ENCODE measurements around the gene FLNB. TPM values are rescaled to one million over a fixed set of nuclear protein-coding genes. Genes with fewer than 3 reads are reported as not detected.
A peak's percentile ranks its signal among the peaks of the same experiment; 100 is the strongest.

Gene FLNB
- 33.7 TPM for total RNA-seq
- long read RNA-seq, transcript FLNB-211 (4 exons, 932 nt), result major isoform, 6 of 25 reads
- long read RNA-seq, partial matches to known transcripts, result 9 of 25 reads
- long read RNA-seq, other reads (novel, unspliced or antisense), result 10 of 25 reads

DNA sequence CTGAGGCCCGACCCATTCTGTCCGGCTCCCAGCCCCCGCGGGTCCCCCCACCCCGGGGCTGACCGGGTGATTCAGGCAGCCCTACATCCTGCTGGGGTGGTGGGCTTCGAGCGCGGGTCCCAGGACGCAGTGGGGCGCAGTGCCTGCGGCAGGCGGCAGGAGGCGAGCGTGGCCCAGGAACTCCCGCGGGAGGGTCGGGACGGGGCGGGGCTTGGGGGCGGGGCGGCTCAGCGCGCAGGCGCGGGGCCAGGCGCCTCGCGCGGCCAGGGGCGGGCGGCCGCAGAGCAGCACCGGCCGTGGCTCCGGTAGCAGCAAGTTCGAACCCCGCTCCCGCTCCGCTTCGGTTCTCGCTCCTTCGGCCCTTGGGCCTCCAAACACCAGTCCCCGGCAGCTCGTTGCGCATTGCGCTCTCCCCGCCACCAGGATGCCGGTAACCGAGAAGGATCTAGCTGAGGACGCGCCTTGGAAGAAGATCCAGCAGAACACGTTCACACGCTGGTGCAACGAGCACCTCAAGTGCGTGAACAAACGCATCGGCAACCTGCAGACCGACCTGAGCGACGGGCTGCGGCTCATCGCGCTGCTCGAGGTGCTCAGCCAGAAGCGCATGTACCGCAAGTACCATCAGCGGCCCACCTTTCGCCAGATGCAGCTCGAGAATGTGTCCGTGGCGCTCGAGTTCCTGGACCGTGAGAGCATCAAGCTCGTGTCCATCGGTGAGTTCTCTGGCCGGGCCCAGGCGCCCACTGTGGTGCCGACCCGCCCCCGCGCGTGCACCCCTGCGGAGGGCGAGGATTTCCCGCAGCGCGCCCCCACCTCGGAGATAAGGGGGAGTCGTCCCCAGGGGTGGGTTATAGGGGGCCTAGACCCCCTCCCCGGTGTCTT lies at the start of gene FLNB:
Gene FLNB, plus strand, starts transcription at position 282 of the 885 bp plus-strand sequence. Its CDS starts 143 bp downstream, at position 425.
- ATAC-seq (peak; percentile 92), DNase-seq (peak; percentile 83)
- intact Hi-C loops (cut with micrococcal nuclease), result no loop called here

GRCh38 chr3:57958642-57959422 lies 49.4 kb upstream of the FLNB start:
- intact Hi-C loops (cut with micrococcal nuclease), result no loop called here
- peak; percentile 51 for DNase-seq
- ATAC-seq, result peak; percentile 72

GRCh38 chr3:57959423-57960173 lies 48.6 kb upstream of the FLNB start:
- DNase-seq (no peak), ATAC-seq (peak; percentile 52)
- intact Hi-C loops (cut with micrococcal nuclease), result no loop called here

- DNase-seq (no peak), ATAC-seq (no peak)
- intact Hi-C loops (cut with micrococcal nuclease), result no loop called here
Measured at GRCh38 chr3:57960174-57960505, 48.1 kb upstream of the FLNB start.

DNA sequence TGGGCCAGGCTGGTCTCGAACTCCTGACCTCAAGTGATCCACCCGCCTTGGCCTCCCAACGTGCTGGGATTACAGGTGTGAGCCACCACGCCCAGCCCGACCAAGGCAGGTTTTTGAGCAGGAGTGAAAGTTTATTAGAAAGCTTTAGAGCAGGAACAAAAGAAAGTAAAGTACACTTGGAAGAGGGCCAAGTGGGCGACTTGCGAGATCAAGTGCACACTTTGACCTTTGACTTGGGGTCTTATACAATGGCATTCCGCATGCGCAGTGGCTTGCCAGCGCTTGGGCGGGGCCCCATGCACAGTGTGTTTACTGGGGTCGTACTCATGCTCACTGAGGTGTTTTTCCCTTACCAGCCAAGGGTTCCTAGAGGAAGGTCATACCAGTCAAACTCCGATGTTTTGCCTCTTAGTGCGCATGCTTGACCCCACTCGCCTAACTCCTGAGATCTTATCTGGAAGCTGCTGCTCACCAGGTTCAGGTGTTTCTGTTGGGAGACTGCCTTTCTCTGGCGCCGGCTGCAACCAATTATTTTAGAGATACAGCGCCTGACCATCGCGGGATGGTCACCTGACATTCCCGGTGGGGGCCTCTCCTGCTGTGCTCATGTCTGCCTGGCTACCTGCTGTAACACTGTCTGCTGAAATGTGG lies 46.9 kb upstream of the FLNB start:
- ATAC-seq, result no peak
- intact Hi-C loops (cut with micrococcal nuclease), result no loop called here
- no peak for DNase-seq

GRCh38 chr3:57961828-57962447 lies 46.3 kb upstream of the FLNB start:
- ATAC-seq (no peak), DNase-seq (no peak)
- intact Hi-C loops (cut with micrococcal nuclease), result no loop called here

GRCh38 chr3:57962448-57962834 lies 45.8 kb upstream of the FLNB start:
- ATAC-seq, result no peak
- no peak for DNase-seq
- intact Hi-C loops (cut with micrococcal nuclease), result no loop called here

DNA sequence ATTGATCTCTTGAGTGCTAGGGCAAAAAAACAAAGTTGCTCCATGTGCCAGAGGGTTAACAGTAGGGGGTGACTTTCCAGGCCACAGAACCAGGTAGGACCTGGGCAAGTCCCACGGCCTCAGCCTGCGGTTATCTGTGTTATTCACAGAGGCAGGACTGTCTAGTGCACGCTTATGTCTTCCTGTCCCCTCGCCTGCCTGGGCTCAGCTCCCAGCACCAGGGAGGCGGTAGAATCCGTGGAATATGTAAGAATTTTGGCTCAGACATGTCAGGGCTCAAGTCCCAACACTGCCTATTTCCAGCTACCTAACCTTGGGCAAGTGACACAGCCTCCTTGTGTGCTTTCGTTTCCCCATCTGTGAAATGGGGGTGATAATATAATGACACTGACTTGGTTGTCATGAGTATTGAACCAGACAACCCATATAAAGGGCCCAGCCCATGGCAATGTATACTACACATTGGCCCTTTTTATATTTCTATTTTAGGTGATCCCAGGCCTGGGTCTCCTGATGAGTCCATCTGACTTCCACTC lies 44.3 kb upstream of the FLNB start:
- no peak for DNase-seq
- intact Hi-C loops (cut with micrococcal nuclease), result no loop called here

DNA sequence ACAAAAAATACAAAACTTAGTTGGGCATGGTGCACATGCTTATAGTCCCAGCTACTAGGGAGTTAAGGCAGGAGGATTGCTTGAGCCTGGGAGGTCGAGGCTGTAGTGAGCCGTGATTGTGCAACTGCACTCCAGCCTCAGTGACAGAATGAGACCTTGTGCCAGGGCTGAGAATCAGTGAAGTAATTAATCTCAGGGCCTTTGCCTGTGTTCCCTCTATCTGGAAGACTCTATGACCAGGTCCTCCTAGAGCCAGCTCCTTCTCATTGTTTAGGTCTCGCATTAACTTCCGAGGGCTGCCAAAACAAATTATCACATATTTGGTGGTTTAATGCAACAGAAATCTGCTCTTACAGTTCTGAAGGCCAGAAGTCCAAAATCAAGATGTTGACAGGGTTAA lies 41.4 kb upstream of the FLNB start:
- ATAC-seq, result no peak
- no peak for DNase-seq
- intact Hi-C loops (cut with micrococcal nuclease), result no loop called here

More for the DNA sequence above, 44.3 kb upstream of the FLNB start:
- no peak for ATAC-seq

DNA sequence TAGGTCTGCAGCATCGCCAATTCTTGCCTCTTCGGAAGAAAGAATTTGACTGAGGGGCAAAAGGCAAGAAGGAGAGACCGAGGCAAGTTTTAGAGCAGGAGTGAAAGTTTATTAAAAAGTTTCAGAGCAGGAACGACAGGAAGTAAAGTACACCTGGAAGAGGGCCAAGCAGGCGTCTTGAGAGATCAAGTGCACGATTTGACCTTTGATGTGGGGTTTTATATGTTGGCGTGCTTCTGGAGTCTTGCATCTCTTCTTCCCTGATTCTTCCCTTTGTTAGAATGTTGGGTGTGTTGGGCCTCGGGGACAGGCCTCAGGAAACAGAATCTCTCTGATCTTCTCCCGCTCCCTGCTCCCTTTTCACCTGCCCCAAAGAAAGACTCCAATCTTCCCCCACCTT lies 40.6 kb upstream of the FLNB start:
- DNase-seq (no peak), ATAC-seq (no peak)
- intact Hi-C loops (cut with micrococcal nuclease), result no loop called here

DNA sequence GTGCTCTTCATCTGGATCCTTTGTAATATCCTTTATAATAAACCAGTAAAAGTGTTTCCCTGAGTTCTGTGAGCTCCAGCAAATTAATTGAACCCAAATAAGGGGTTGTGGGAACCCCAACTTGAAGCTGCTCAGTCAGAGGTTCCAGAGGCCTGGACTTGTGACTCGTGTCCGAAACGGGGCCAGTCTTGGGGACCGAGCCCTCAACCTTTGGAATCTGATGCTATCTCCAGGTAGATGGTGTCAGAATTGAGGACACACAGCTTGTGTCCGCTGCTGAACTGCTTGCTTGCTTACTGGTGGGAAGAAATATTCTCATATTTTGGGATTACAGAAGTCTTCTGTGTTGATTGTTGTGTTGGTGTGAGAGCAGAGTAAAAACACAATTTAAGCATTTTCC lies 39.7 kb upstream of the FLNB start:
- intact Hi-C loops (cut with micrococcal nuclease), result no loop called here
- DNase-seq (no peak), ATAC-seq (no peak)

- intact Hi-C loops (cut with micrococcal nuclease), result no loop called here
- DNase-seq, result no peak
- ATAC-seq, result peak; percentile 36
Measured at GRCh38 chr3:57971975-57972374, 36.2 kb upstream of the FLNB start.

DNA sequence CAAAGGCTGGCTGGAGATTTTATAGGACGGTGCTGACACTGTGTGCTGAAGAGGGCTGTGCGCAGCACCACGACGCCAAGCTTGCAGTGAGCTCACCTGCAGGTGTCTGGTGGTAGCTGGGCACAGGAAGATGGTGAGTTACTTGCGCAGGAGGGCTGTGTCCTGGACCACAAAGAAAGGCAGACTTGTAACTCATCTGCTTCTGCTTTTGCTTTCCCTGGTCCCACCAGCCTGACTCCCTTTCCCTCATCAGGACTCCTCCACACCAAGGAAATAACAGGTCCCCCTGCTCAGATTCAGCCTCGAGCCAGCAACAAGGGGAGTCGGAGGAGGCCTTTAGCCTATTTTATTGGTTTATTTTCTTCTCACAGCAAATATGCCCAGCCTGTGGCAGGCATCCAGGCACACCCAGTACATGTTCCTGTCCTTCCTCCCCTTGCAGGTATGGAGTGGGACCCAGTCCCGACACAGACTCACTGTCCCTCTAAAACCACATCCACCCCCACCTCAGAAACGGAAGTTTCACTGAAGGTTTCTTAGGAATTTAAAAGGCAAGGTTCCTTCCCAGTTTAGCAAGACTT lies 35.6 kb upstream of the FLNB start:
- intact Hi-C loops (cut with micrococcal nuclease), result no loop called here
- no peak for ATAC-seq
- no peak for DNase-seq

DNA sequence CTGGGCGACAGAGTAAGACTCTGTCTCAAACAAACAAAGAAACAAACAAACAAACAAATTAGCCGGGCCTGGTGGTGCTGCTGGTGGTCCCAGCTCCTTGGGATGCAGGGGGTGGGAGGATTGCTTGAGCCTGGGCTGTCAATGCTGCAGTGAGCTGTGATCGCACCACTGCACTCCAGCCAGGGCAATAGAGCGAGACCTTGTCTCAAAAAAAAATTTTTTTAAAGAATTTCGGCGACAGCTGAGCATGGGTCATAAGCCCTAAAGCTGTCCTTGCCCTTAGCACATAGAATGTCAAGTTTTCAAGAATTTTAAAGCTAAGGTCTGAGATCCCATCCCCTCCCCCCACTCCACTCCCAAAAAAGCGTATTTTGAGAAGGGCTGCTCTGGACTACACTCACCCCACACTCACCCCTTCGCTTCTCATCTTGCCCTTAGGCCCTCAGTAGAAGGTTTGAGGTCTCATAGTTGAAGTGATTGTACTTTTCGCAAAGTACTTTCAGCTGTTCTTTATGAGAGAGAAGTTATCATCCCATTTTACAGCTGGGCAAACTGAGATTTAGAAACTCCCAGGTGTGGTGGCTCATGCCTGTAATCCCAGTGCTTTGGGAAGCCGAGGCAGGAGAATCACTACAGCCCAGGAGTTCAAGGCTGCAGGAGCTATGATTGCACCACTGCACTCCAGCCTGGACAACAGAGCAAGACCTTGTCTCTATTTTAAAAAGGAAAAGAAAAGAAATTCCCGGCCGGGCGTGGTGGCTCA lies 34.3 kb upstream of the FLNB start:
- intact Hi-C loops (cut with micrococcal nuclease), result no loop called here
- ATAC-seq (no peak), DNase-seq (no peak)

DNA sequence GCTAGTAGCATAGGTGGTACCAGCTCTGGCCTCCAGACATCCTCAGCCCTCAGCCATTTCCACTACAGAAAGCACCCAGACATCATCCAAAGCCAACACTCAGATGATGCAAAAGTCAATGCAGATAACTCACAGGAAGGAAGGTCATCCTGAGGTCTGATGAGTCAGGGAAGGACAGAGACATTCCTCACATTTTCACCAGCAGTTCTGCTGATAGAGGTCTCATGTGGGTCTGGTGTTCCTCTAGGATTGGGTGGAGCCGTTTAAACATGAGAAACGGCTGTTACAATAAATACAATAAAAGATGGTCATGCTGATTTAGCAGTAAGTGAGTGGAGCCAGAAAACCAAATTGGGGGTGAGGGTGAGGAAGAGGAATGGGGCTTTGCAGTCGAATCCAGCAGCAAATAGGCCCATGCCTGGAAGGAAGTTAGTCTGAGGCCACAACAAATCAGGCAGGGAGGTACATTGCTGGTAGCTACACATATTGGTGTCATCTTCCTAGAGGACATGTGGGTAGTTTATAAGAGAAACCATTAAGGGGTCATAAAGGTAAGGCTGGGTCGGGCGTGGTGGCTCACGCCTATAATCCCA lies 33.3 kb upstream of the FLNB start:
- intact Hi-C loops (cut with micrococcal nuclease), result no loop called here
- DNase-seq (no peak), ATAC-seq (peak; percentile 70)

GRCh38 chr3:57977818-57978235 lies 30.4 kb upstream of the FLNB start:
- DNase-seq, result no peak
- no peak for ATAC-seq
- intact Hi-C loops (cut with micrococcal nuclease), result no loop called here

GRCh38 chr3:57978316-57978715 lies 29.9 kb upstream of the FLNB start:
- DNase-seq (no peak), ATAC-seq (peak; percentile 16)
- intact Hi-C loops (cut with micrococcal nuclease), result no loop called here

All from left ventricle myocardium superior (tissue), 1 donor.